T-helper 17 cell (primary cell): ENCODE data around the gene WDR36. TPM values are rescaled to one million over a fixed set of nuclear protein-coding genes. Genes with fewer than 3 reads are reported as not detected.
A peak's percentile ranks its signal among the peaks of the same experiment; 100 is the strongest.

Experiments
- ATAC-seq: fragments of 150-1000 bp; cut with Tn5 transposase; 2 replicates; pipeline ENCODE4 v1.10.0; 2021; ENCODE audit warnings: mild to moderate bottlenecking, moderate library complexity
- DNase-seq, 3 donors: peaks; one replicate each; pipeline versions ENCODE4 v3.0.0 to v3.0.0-alpha.2; 2020 to 2021
- H3K9me3 ChIP-seq: one replicate; pipeline ENCODE4 v1.7.0; 2013; ENCODE audit warnings: low read length, mild to moderate bottlenecking; ENCODE audit not compliant: control insufficient read depth, poor library complexity, severe bottlenecking
- H3K27ac Mint-ChIP-seq: one replicate; pipeline ENCODE4 v1.8.0; 2022; ENCODE audit warnings: mild to moderate bottlenecking, moderate library complexity, mixed read lengths
- H3K27me3 Mint-ChIP-seq: one replicate; pipeline ENCODE4 v1.8.0; 2022; ENCODE audit warnings: mixed read lengths
- H3K36me3 Mint-ChIP-seq: one replicate; pipeline ENCODE4 v1.8.0; 2022; ENCODE audit warnings: low read depth, mixed read lengths
- H3K4me1 Mint-ChIP-seq: one replicate; pipeline ENCODE4 v1.8.0; 2022; ENCODE audit warnings: mild to moderate bottlenecking, mixed read lengths
- H3K4me3 Mint-ChIP-seq: one replicate; pipeline ENCODE4 v1.8.0; 2022; ENCODE audit warnings: mild to moderate bottlenecking, moderate library complexity, mixed read lengths
- total RNA-seq, 4 donors: library from RNA in 2 of 4; stranded (reverse) in 2 of 4; gene quantifications; one replicate each; pipeline ENCODE4 v1.2.3 and lab custom pipeline; 2022 to 2026

The WDR36 gene
- total RNA-seq, 2 donors from 2014 or later = 22.7 to 27.9 TPM

DNA sequence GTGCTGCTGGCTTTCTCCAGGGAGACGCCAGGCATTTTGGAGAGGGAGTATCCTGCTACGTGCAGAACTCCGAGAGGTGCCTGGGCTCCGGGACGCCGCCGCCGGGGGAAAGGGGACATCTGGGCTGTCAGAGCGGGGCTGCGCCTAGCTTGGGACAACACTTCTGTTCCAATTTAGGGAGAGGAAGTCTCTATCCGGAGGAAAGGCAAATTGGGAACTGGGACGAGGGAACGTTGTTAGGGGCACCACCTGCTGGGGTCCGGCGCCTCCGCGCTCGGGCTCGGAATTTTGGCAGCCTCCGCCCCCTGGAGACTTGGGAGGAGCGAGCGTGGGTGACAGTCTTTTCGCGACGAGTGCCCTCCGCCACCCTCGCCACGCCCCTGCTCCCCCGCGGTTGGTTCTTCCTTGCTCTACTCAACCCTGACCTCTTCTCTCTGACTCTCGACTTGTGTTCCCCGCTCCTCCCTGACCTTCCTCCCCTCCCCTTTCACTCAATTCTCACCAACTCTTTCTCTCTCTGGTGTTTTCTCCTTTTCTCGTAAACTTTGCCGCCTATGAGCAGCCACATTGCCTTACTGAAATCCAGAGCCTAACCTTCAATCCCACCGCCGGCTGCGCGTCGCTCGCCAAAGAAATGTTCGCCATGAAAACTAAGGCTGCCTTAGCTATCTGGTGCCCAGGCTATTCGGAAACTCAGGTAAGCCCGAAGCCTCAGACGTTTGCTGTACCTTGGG lies 19.0 kb upstream of the WDR36 start:
- H3K27me3 Mint-ChIP-seq = peaks cover 84% of the 10 kb centered on the region
- peaks cover 7% of the 10 kb centered on the region for H3K36me3 Mint-ChIP-seq
- H3K4me3 Mint-ChIP-seq = peak overlapping the region; percentile 97
- no peaks in the 10 kb centered on the region for H3K9me3 ChIP-seq
- H3K27ac Mint-ChIP-seq = peak overlapping the region; percentile 45
- DNase-seq (peak; percentile 14 to 19 (median 19)), ATAC-seq (peak; percentile 87)
- H3K4me1 Mint-ChIP-seq = peaks cover 24% of the 10 kb centered on the region

DNA sequence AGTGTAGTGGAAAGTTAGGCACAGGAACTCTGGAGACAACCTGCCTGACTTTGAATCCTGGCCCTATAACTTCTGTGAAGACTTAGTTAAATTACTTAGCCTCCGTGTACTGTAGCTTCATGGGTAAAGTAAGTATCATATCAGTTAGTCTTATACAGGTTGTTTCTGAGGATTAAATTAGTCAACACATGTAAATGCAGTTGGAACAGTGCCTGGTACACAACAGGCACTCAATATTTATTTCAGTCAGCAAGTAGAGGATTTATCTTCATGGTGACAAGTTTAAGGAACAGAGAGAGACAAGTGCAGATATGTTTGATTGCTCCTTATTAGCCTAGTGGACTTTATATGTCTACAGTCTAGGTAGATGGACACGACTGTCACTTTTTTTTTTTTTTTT lies 17.9 kb upstream of the WDR36 start:
- no peak for ATAC-seq
- DNase-seq = no peak
- peaks cover 10% of the 10 kb centered on the region for H3K36me3 Mint-ChIP-seq
- peaks cover 24% of the 10 kb centered on the region for H3K4me1 Mint-ChIP-seq
- no peak overlapping the region for H3K27ac Mint-ChIP-seq
- H3K9me3 ChIP-seq = no peaks in the 10 kb centered on the region
- H3K27me3 Mint-ChIP-seq = peaks cover 80% of the 10 kb centered on the region
- H3K4me3 Mint-ChIP-seq = peak overlapping the region; percentile 25

DNA sequence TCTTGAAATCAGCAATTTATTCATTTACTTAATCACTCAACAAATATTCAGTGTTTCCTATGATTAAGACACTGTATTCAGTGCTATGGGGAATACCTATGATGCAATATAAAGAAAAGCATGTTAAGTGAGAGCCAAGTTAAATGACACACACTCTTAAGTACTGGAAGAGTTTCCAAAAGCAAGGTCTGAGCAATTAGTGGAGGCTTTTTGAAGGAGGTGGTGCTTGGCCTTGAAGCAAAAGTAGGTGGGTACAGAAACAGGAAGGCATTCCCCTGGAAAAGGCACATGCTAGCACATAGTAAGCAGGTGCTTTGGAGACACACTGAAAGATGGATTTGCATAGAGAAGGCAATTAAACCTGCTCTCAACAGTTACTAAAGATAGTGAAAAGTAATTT lies 16.6 kb upstream of the WDR36 start:
- H3K36me3 Mint-ChIP-seq = peaks cover 7% of the 10 kb centered on the region
- H3K4me3 Mint-ChIP-seq = no peak overlapping the region
- H3K4me1 Mint-ChIP-seq = peaks cover 23% of the 10 kb centered on the region
- no peak for DNase-seq
- no peak for ATAC-seq
- H3K27me3 Mint-ChIP-seq = peaks cover 77% of the 10 kb centered on the region
- no peaks in the 10 kb centered on the region for H3K9me3 ChIP-seq
- H3K27ac Mint-ChIP-seq = no peak overlapping the region

DNA sequence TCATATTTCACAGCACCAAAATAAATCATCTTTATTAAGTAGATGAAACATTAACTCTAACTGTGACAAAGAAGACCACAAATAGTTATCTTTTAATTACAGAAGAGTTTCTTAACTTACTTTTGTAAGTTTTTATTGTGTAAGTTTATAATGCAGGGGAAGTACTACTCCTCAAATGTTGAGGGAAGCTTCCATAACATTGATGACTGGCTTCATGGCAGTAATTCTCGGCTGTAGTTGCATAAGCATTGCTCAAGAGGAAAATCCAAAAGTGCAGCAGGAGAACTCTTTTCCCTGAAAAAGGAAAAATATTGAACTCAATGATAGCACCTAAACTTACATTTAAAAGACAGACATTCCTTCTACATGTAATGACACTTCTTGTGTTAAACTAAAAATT lies 16.1 kb upstream of the WDR36 start:
- H3K9me3 ChIP-seq = no peaks in the 10 kb centered on the region
- ATAC-seq = no peak
- H3K27me3 Mint-ChIP-seq = peaks cover 74% of the 10 kb centered on the region
- H3K36me3 Mint-ChIP-seq = peaks cover 7% of the 10 kb centered on the region
- DNase-seq = no peak
- H3K27ac Mint-ChIP-seq = no peak overlapping the region
- H3K4me1 Mint-ChIP-seq = peaks cover 17% of the 10 kb centered on the region
- H3K4me3 Mint-ChIP-seq = no peak overlapping the region

DNA sequence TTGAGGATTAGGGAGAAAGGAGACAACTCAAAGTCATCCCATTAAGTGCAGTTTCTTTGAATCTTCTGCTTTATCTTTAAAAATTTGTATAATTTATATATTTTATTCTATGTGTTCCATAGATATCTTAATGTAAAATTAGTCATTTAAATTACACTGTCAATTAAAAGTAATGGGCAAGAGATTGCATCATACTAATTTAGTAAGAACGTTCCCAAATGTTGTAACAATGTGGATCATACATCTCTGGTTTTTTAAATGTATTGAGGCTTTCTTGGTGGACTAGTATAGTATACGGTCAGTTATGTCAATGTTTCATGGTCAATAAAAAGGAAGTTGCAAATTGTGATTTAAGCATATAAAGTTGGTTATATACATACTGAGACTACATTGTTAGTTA lies 14.5 kb upstream of the WDR36 start:
- Mint-ChIP-seq H3K4me1 (peaks cover 13% of the 10 kb centered on the region), H3K27ac (no peak overlapping the region), H3K36me3 (peaks cover 7% of the 10 kb centered on the region), H3K27me3 (peaks cover 72% of the 10 kb centered on the region), H3K4me3 (no peak overlapping the region)
- H3K9me3 ChIP-seq = no peaks in the 10 kb centered on the region
- DNase-seq (no peak), ATAC-seq (no peak)

DNA sequence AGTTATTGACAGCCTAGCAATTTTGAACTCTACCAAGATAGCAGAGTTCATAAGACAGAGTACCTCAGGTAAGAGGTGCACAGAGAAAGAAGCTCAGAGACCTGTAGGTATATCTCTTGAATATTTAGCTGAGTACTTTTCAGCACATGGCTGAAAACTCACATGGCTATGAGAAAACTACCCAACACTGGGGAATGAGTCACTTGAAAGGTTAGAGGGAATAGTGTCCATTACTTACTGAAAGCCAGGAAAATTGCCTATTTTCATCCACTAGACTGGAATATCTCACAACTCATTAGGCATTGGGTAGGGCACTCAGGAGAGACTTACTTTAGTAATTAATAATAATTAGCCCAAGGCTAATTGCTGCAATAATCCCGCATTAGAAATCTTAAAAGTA lies 12.3 kb upstream of the WDR36 start:
- peaks cover 2% of the 10 kb centered on the region for H3K4me1 Mint-ChIP-seq
- H3K4me3 Mint-ChIP-seq = no peak overlapping the region
- no peak overlapping the region for H3K27ac Mint-ChIP-seq
- H3K27me3 Mint-ChIP-seq = peaks cover 69% of the 10 kb centered on the region
- no peak for DNase-seq
- no peak for ATAC-seq
- peaks cover 3% of the 10 kb centered on the region for H3K36me3 Mint-ChIP-seq
- no peaks in the 10 kb centered on the region for H3K9me3 ChIP-seq

DNA sequence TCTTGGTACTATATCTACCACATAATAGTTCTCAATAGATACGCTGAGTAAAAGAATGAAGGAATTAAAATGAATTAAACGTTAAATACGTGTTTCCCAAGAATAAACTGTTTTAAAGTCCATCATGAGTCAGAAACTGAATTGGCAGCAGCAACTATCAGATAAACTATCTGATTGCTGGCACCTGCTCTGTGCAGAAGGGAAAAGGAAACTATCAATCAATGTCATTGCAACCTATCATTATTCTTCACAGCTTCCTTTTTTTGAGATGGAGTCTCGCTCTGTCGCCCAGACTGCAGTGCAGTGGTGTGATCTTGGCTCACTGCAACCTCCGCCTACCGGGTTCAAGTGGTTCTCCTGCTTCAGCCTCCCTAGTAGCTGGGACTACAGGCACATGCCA lies 8.8 kb upstream of the WDR36 start:
- H3K36me3 Mint-ChIP-seq = peaks cover 3% of the 10 kb centered on the region
- peak overlapping the region; percentile 29 for H3K27ac Mint-ChIP-seq
- no peak for DNase-seq
- H3K4me3 Mint-ChIP-seq = no peak overlapping the region
- peaks cover 2% of the 10 kb centered on the region for H3K4me1 Mint-ChIP-seq
- no peak for ATAC-seq
- peaks cover 48% of the 10 kb centered on the region for H3K27me3 Mint-ChIP-seq
- H3K9me3 ChIP-seq = no peaks in the 10 kb centered on the region

DNA sequence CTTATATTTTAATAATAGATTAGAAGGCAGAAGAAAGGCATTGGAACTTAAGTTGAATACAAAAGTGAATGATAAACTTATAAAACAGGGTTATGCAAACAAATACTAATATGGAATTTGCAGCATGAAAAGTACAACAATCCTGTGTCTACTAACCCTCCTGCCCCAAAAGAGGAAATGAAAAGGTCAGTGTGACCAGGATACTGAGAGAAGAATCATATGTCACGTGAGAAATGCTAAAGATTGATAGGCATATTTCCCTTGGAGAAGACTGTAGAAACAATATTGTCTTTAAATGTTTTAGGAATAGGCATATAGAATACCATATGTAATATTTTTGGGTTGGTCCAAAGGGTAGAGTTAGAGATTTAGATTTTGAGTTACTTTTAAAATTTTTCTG lies 3.8 kb downstream of the WDR36 start:
- ATAC-seq = no peak
- H3K27me3 Mint-ChIP-seq = peaks cover under 1% of the 10 kb centered on the region
- no peak for DNase-seq
- no peak overlapping the region for H3K4me3 Mint-ChIP-seq
- peaks cover 26% of the 10 kb centered on the region for H3K4me1 Mint-ChIP-seq
- peaks cover 6% of the 10 kb centered on the region for H3K36me3 Mint-ChIP-seq
- H3K9me3 ChIP-seq = no peaks in the 10 kb centered on the region
- H3K27ac Mint-ChIP-seq = no peak overlapping the region

DNA sequence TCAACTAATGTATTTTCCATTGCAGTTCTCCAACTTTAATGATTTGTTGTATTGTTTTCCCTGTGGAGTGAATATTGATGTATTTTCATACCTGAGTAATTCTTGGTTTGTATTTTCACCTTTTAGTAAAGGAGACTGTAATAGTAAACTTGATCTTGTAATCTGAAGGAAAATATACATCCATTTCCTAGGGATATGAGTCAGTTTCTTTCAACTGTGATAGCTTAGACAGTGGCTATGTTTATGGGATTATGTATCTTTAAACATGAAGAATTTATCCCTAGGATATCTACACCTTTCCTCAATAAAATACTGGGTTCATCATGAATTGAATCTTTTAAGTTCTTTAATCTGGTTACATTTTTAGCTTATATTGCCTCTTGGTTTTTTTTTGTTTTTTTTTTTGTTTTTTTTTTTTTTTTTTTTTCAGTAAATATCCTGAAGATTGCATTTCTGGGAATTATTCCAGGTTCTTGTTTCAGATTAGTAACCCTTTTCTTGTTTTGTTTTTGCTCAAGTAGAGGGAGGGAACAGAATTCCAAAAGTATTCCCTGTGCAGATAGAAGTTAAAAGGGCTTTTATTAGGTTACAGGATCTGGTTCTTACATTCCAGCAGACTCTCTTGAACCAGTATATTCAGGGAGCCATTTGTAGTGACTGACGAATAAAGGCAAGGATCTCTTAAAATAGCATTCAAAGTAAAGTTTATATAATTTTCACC lies 7.1 kb downstream of the WDR36 start:
- H3K4me3 Mint-ChIP-seq = no peak overlapping the region
- no peak overlapping the region for H3K27ac Mint-ChIP-seq
- no peaks in the 10 kb centered on the region for H3K9me3 ChIP-seq
- H3K36me3 Mint-ChIP-seq = peaks cover 8% of the 10 kb centered on the region
- no peak for DNase-seq
- peaks cover 12% of the 10 kb centered on the region for H3K4me1 Mint-ChIP-seq
- no peak for ATAC-seq
- no peaks in the 10 kb centered on the region for H3K27me3 Mint-ChIP-seq

DNA sequence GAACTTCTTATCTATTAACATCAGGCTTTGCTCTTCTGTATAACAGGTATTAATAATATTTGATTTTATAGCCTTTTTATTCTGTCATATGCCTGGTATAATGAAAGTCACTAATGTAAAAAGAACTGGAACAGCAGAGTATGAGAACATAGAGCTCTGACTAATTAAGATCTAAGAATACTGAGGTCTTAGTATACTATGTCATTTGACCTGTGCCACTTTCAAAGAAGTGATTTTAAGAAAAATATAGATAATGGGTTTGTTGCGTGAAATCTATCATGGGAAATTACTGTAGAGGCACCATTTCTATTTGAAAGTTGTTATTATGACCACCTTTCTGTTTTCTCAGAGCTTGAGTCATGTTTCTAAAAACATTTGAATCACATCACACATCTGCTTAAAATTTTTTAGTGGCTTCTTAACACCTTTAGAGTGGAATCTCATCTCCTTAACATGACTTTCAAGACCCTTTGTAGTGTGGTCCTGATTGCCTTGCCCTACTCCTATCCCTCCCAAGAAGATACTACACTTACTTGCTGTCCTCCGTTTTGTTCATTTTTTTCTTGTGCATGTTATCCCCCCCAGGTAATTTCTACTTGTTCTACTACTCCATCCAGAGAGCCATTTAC lies 14.3 kb downstream of the WDR36 start:
- ATAC-seq = no peak
- peaks cover 8% of the 10 kb centered on the region for H3K4me1 Mint-ChIP-seq
- no peak overlapping the region for H3K4me3 Mint-ChIP-seq
- peaks cover 11% of the 10 kb centered on the region for H3K36me3 Mint-ChIP-seq
- no peaks in the 10 kb centered on the region for H3K27me3 Mint-ChIP-seq
- no peak overlapping the region for H3K27ac Mint-ChIP-seq
- H3K9me3 ChIP-seq = no peaks in the 10 kb centered on the region
- DNase-seq = no peak

DNA sequence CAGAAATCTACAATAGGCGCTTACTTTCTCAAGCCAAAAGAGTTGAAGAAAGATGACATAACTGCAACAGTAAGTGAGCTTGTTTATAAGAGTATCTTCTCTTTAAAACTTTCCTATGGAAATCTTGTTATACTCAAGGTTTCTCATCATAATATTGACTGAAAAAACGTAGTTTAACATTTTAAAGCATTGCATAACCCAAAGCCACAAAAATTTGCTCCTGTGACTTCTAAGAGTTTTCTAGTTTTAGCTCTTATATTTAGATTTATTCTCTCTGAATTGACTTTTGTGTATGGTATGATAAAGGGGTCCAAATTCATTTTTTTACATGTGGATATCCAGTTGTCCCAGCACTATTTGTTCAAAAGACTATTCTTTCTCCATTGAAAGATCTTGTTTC lies 15.2 kb downstream of the WDR36 start:
- H3K36me3 Mint-ChIP-seq = peaks cover 14% of the 10 kb centered on the region
- peaks cover 8% of the 10 kb centered on the region for H3K4me1 Mint-ChIP-seq
- DNase-seq (no peak), ATAC-seq (no peak)
- H3K4me3 Mint-ChIP-seq = no peak overlapping the region
- no peaks in the 10 kb centered on the region for H3K9me3 ChIP-seq
- H3K27me3 Mint-ChIP-seq = no peaks in the 10 kb centered on the region
- peak overlapping the region; percentile 11 for H3K27ac Mint-ChIP-seq

DNA sequence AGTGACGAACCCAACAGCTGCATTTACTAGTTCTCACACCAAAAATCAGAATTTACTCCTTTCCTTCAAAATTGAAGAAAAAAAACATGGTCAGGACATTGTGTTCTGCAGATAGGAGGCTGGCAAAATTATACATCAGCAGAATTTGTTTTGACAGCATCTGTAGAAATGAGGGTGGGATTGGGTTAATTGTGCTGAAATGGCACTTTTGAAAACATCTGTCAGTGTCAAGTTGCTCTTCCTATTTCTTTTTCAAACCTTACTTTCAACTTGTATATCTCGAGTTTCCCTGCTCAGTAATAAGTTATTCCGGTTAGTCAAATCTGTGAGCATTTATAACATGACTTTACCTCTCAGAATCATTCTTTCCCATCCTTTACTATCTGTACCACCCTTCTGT lies 19.8 kb downstream of the WDR36 start:
- H3K27ac Mint-ChIP-seq = no peak overlapping the region
- ATAC-seq (no peak), DNase-seq (no peak)
- H3K36me3 Mint-ChIP-seq = peaks cover 2% of the 10 kb centered on the region
- no peaks in the 10 kb centered on the region for H3K27me3 Mint-ChIP-seq
- H3K4me1 Mint-ChIP-seq = peaks cover 3% of the 10 kb centered on the region
- no peaks in the 10 kb centered on the region for H3K9me3 ChIP-seq
- no peak overlapping the region for H3K4me3 Mint-ChIP-seq

DNA sequence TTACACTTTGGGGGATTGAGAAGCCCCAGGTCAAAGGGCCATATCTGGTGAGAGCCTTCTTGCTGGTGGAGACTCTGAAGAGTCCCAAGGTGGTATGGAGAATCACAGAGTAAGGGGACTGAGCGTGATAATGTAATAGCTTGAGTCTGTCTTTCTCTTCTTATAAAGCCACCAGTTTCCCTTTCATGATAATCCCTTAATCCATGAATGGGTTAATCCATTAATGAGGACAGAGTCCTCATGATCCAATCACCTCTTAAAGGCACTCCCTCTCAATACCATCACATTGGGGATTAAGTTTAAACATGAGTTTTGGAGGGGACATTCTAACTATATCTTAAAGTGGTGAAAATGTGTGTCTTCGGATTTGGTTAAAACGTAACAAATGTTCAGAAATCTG lies 21.5 kb downstream of the WDR36 start:
- no peaks in the 10 kb centered on the region for H3K27me3 Mint-ChIP-seq
- H3K9me3 ChIP-seq = no peaks in the 10 kb centered on the region
- peaks cover 10% of the 10 kb centered on the region for H3K36me3 Mint-ChIP-seq
- DNase-seq (no peak), ATAC-seq (no peak)
- H3K4me1 Mint-ChIP-seq = peaks cover 8% of the 10 kb centered on the region
- no peak overlapping the region for H3K27ac Mint-ChIP-seq
- H3K4me3 Mint-ChIP-seq = no peak overlapping the region
